ENCODE results near the gene MYL7. TPM values are rescaled to one million over a fixed set of nuclear protein-coding genes. Genes with fewer than 3 reads are reported as not detected.

The MYL7 gene
- total and polyA plus RNA-seq, 3 experiments from 2014 or later, result not detected

DNA sequence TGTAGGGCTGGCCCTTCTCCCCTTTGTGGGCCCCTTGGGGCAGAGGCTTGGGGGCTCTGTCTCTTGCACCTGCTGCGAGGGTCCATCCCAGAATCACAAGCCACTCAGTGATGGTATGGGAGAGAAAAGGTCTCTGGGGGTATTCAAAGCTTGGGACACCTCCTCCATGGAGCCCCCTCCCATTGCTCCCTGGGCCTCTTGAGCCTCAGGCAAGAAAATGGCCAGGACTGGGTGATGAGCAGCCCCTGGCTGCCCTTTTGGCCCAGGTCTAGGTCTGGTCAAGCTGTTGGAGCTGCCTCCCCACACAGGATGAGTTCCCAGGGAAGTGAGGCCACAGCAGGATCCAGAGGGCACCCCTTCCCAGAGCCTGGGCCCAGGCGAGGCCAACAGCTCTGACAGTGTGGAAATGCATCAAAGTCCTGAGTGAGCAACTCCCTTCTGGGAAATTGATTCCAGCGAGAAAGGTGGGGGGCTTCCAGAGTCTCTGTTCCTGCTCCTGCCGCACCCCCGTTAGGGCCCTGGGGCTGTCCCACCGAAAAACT, 3.4 kb upstream of the MYL7 start:
- no peaks in the 10 kb centered on the region for H3K36me3 Mint-ChIP-seq
- H3K36me3 ChIP-seq (ENCODE audit: insufficient read depth, low read length), result no peaks in the 10 kb centered on the region
- H3K9me3 ChIP-seq (ENCODE audit: low read length), result no peaks in the 10 kb centered on the region
- peaks cover 4 to 11% of the 10 kb centered on the region in 2 donors for H3K27me3 Mint-ChIP-seq
- H3K4me3 Mint-ChIP-seq, result peak overlapping the region in 1 of 7 donors; percentile 68
- H3K4me1 ChIP-seq (ENCODE audit: insufficient read depth, low read length), result peaks cover 7% of the 10 kb centered on the region
- no peaks in the 10 kb centered on the region for H3K27me3 ChIP-seq (ENCODE audit: insufficient read depth, low read length, poor library complexity, severe bottlenecking)
- peaks cover 6 to 17% (median 6%) of the 10 kb centered on the region in 3 donors for H3K4me1 Mint-ChIP-seq
- CTCF ChIA-PET, result no interaction called here
- DNase-seq, result no peak
- H3K4me3 ChIP-seq (ENCODE audit: low read length), result no peak overlapping the region
- POLR2A ChIA-PET, result no interaction called here
- H3K27ac Mint-ChIP-seq, result no peak overlapping the region
- H3K9me3 Mint-ChIP-seq, result no peaks in the 10 kb centered on the region
- no peak overlapping the region for H3K27ac ChIP-seq (ENCODE audit: low read depth, low read length)

DNA sequence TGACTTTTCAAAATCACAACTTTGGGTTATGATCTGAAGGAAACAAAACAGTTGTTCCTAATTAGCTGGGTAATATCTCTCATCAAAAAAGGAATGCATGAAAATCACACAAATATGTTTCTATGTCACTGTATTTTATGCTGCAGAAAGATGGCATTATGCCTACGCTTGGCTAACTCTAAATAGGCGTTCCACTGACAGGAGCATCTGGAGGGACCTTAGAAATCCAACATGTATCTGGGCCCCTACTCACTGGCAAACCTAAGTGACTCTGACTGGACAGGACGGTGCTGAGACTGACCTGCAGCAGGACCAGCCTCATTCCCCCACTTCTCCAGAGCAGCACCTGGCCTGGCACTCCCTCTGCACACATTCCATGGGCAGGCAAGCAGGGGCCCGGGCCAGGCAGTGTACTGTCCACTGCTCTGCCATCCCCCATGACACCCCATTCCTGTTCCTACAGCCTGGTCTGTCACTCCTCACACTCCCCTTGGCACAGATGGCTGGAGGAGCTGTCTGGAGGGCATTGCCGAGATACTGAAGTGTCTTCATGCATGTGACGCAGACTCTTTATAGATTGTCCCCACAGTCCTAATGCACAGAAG, 2.6 kb upstream of the MYL7 start:
- POLR2A ChIA-PET, result interaction anchor here (0.7 kb wide), 1 partner anchor 8 kb away, joined by 3 read pairs; no protein-coding TSS in a partner anchor
- Mint-ChIP-seq H3K27ac (peak overlapping the region in 1 of 8 donors; percentile 18), H3K36me3 (no peaks in the 10 kb centered on the region), H3K27me3 (peaks cover 4 to 11% of the 10 kb centered on the region in 2 donors), H3K4me3 (peak overlapping the region in 1 of 7 donors; percentile 68), H3K4me1 (peaks cover 6 to 17% (median 6%) of the 10 kb centered on the region in 3 donors), H3K9me3 (no peaks in the 10 kb centered on the region)
- H3K4me3 ChIP-seq (ENCODE audit: low read length), result no peak overlapping the region
- CTCF ChIA-PET, result no interaction called here
- peaks cover 7% of the 10 kb centered on the region for H3K4me1 ChIP-seq (ENCODE audit: insufficient read depth, low read length)
- H3K9me3 ChIP-seq (ENCODE audit: low read length), result no peaks in the 10 kb centered on the region
- no peak for DNase-seq
- H3K27me3 ChIP-seq (ENCODE audit: insufficient read depth, low read length, poor library complexity, severe bottlenecking), result no peaks in the 10 kb centered on the region
- no peaks in the 10 kb centered on the region for H3K36me3 ChIP-seq (ENCODE audit: insufficient read depth, low read length)
- H3K27ac ChIP-seq (ENCODE audit: low read depth, low read length), result no peak overlapping the region

DNA sequence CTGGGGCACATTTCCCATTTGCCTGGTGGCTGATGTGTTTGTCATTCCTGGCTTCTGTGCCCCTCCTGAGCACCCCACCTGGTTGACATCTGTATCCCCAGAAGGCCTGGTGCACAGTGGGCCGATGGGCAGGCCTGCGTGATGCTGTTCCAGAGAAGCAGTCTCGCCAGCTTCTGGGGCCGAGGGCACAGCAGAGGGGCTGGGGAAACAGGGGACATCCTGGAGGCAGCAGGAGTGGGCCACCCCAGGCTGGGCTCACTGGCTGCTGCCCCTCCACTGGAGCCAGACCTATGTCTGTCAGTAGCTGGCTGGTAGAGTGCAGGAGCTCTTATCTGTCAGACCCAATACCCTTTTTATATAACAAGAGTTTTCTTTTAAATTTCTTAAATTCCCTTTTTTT, 896 bp upstream of the MYL7 start:
- Histone ChIP-seq H3K27ac (ENCODE audit: low read depth, low read length) (no peak overlapping the region), H3K4me3 (ENCODE audit: low read length) (no peak overlapping the region), H3K4me1 (ENCODE audit: insufficient read depth, low read length) (peaks cover 7% of the 10 kb centered on the region), H3K9me3 (ENCODE audit: low read length) (no peaks in the 10 kb centered on the region), H3K36me3 (ENCODE audit: insufficient read depth, low read length) (no peaks in the 10 kb centered on the region), H3K27me3 (ENCODE audit: insufficient read depth, low read length, poor library complexity, severe bottlenecking) (no peaks in the 10 kb centered on the region)
- Mint-ChIP-seq H3K27me3 (peaks cover 4 to 11% of the 10 kb centered on the region in 2 donors), H3K4me3 (no peak overlapping the region), H3K27ac (no peak overlapping the region), H3K36me3 (no peaks in the 10 kb centered on the region), H3K4me1 (peaks cover 6 to 17% (median 6%) of the 10 kb centered on the region in 3 donors), H3K9me3 (no peaks in the 10 kb centered on the region)
- ChIA-PET POLR2A (no interaction called here), CTCF (interaction anchor here (1.2 kb wide), 1 partner anchor 12 kb away, joined by 3 read pairs; no protein-coding TSS in a partner anchor)
- peak in 1 of 5 donors; percentile 26 for DNase-seq

DNA sequence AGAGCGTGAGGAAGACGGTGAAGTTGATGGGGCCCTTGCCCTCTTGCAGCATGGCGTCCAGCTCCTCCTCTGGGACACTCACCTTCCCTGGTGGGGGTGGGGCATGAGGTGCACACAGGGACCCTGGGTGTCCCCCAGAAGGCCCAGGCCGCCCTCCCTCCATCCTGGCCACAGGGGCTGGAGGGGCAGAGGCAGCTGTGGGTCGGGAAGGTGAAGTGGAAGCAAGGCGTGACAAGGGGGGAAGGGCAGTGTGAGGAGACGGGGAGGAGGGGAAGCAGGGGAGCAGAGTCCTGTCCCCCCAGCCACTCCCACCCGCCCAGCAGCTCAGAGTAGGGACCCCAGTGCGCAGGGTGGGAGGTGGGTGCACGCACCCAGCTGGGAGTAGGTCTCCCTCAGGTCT, 791 bp downstream of the MYL7 start:
- H3K9me3 ChIP-seq (ENCODE audit: low read length), result no peaks in the 10 kb centered on the region
- no peak overlapping the region for H3K27ac ChIP-seq (ENCODE audit: low read depth, low read length)
- Mint-ChIP-seq H3K27me3 (peaks cover 6 to 10% of the 10 kb centered on the region in 2 donors), H3K36me3 (no peaks in the 10 kb centered on the region), H3K27ac (no peak overlapping the region), H3K4me1 (peaks cover under 1 to 5% (median 4%) of the 10 kb centered on the region in 3 donors), H3K9me3 (no peaks in the 10 kb centered on the region), H3K4me3 (no peak overlapping the region)
- no peaks in the 10 kb centered on the region for H3K4me1 ChIP-seq (ENCODE audit: insufficient read depth, low read length)
- ChIA-PET POLR2A (no interaction called here), CTCF (no interaction called here)
- no peaks in the 10 kb centered on the region for H3K27me3 ChIP-seq (ENCODE audit: insufficient read depth, low read length, poor library complexity, severe bottlenecking)
- no peak overlapping the region for H3K4me3 ChIP-seq (ENCODE audit: low read length)
- peak in 1 of 5 donors; percentile 33 for DNase-seq
- no peaks in the 10 kb centered on the region for H3K36me3 ChIP-seq (ENCODE audit: insufficient read depth, low read length)

DNA sequence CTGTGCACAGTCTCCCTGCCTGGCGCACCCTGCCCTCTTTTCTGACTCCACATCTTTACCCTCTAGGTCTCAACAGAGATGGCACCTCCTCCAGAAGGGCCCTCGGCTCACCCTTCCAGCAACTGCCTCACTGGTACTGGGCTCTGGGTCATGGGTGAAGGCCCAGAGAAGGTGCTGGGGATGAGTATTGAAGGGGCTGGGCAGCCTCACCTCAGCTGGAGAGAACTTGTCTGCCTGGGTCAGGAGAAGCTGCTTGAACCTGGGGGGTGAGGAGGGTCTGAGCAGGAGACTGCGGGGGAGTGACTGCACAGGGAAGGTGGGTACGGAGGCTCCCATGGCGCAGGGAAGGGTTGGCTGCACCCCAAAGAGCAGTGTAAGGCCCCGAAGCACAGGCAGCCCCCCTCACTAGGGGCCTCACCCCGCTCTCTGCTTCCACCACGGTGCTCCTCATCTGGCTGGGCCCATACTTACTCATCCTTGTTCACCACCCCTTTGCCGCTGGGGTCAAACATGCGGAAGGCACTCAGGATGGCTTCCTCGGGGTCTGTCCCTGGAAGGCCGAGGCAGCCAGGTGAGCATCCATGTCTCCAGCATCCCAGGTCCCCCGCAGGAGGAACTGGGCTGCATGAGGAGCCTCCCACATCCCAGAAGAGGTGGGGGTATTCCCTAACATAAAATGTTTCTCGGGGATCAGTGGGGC, 1.7 kb downstream of the MYL7 start:
- H3K9me3 ChIP-seq (ENCODE audit: low read length), result no peaks in the 10 kb centered on the region
- CTCF ChIA-PET, result no interaction called here
- peak in 1 of 5 donors; percentile 23 for DNase-seq
- H3K9me3 Mint-ChIP-seq, result no peaks in the 10 kb centered on the region
- no peaks in the 10 kb centered on the region for H3K27me3 ChIP-seq (ENCODE audit: insufficient read depth, low read length, poor library complexity, severe bottlenecking)
- no peak overlapping the region for H3K4me3 Mint-ChIP-seq
- H3K36me3 Mint-ChIP-seq, result no peaks in the 10 kb centered on the region
- peaks cover 6 to 7% of the 10 kb centered on the region in 2 donors for H3K27me3 Mint-ChIP-seq
- no peaks in the 10 kb centered on the region for H3K36me3 ChIP-seq (ENCODE audit: insufficient read depth, low read length)
- no peak overlapping the region for H3K27ac Mint-ChIP-seq
- no peaks in the 10 kb centered on the region for H3K4me1 ChIP-seq (ENCODE audit: insufficient read depth, low read length)
- no peak overlapping the region for H3K27ac ChIP-seq (ENCODE audit: low read depth, low read length)
- no peak overlapping the region for H3K4me3 ChIP-seq (ENCODE audit: low read length)
- no peaks in the 10 kb centered on the region for H3K4me1 Mint-ChIP-seq
- POLR2A ChIA-PET, result no interaction called here

DNA sequence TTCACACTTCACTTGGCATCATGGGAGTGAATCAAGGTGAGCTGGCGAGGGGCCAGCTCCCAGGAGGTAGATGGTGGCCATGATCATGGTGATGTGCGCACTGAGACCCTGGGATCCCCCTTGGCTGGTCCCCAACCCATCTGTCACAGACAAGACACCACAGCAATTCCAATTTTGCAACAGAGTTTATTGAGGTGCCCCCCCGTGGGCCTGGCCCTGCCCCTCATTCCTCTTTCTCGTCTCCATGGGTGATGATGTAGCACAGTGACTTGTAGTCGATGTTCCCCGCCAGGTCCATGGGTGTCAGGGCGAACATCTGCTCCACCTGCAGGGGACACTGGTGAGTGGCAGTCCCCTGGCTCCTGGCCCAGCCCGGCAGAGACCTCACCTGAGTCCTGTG, 2.4 kb downstream of the MYL7 start:
- no peak overlapping the region for H3K27ac ChIP-seq (ENCODE audit: low read depth, low read length)
- no peak overlapping the region for H3K27ac Mint-ChIP-seq
- CTCF ChIA-PET, result no interaction called here
- H3K9me3 ChIP-seq (ENCODE audit: low read length), result no peaks in the 10 kb centered on the region
- H3K9me3 Mint-ChIP-seq, result no peaks in the 10 kb centered on the region
- no peaks in the 10 kb centered on the region for H3K4me1 Mint-ChIP-seq
- POLR2A ChIA-PET, result no interaction called here
- peaks cover 6 to 7% of the 10 kb centered on the region in 2 donors for H3K27me3 Mint-ChIP-seq
- H3K36me3 Mint-ChIP-seq, result no peaks in the 10 kb centered on the region
- H3K36me3 ChIP-seq (ENCODE audit: insufficient read depth, low read length), result no peaks in the 10 kb centered on the region
- H3K4me3 Mint-ChIP-seq, result no peak overlapping the region
- no peak for DNase-seq
- H3K4me3 ChIP-seq (ENCODE audit: low read length), result no peak overlapping the region
- no peaks in the 10 kb centered on the region for H3K27me3 ChIP-seq (ENCODE audit: insufficient read depth, low read length, poor library complexity, severe bottlenecking)
- H3K4me1 ChIP-seq (ENCODE audit: insufficient read depth, low read length), result no peaks in the 10 kb centered on the region

DNA sequence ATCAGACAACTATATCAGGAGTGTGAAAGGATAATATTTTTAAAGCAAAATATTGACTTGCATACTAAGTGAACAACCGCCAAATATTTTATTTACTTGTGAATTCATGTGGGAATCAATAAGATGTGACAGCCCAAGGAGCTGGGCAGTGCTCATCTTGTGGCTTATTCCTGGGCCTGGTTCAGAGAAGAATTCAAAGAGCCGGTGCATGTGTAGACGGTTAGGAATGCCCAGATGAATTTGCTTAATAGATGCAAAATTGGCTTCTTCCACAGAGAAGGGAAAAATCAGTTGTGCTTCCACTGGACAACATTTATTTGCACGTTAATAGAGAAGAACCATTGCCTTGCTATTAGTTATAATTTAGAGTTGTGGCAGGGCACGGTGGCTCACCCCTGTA, 4.4 kb downstream of the MYL7 start:
- no peak overlapping the region for H3K4me3 Mint-ChIP-seq
- Histone ChIP-seq H3K4me3 (ENCODE audit: low read length) (no peak overlapping the region), H3K4me1 (ENCODE audit: insufficient read depth, low read length) (no peaks in the 10 kb centered on the region), H3K27ac (ENCODE audit: low read depth, low read length) (no peak overlapping the region), H3K36me3 (ENCODE audit: insufficient read depth, low read length) (no peaks in the 10 kb centered on the region), H3K27me3 (ENCODE audit: insufficient read depth, low read length, poor library complexity, severe bottlenecking) (no peaks in the 10 kb centered on the region), H3K9me3 (ENCODE audit: low read length) (no peaks in the 10 kb centered on the region)
- H3K9me3 Mint-ChIP-seq, result no peaks in the 10 kb centered on the region
- no peaks in the 10 kb centered on the region for H3K36me3 Mint-ChIP-seq
- ChIA-PET POLR2A (no interaction called here), CTCF (no interaction called here)
- no peaks in the 10 kb centered on the region for H3K4me1 Mint-ChIP-seq
- H3K27me3 Mint-ChIP-seq, result peaks cover 6 to 7% of the 10 kb centered on the region in 2 donors
- DNase-seq, result no peak
- no peak overlapping the region for H3K27ac Mint-ChIP-seq

DNA sequence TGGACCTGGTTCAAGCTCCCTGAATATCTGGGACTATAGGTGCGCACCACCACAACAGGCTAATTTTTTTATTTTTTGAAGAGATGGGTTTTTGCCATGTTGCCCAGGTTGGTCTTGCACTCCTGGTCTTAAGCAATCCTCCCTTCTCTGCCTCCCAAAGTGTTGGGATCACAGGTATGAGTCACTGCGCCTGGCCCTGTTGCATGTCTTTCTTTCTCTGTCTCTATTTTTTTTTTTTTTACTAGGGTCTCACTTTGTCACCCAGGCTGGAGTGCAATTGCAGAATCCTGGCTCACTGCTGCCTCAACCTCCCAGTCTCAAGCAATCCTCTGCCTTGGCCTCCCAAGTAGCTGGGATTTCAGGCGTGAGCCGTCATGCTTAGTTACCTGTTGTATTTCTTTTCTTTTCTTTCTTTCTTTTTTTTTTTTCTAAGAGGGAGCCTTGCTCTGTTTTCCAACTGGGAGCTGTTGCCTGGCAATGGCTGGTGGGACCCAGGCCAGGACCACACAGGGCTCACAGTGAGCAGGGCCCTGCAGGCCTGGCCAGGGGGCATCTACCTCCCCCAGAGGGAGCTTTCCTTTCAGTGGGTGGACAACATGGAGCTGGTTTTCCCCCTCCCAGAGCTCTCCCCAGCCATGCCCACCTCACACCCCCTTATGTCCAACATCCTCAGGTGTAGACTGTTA, 6.0 kb downstream of the MYL7 start:
- no peaks in the 10 kb centered on the region for H3K36me3 Mint-ChIP-seq
- Histone ChIP-seq H3K27ac (ENCODE audit: low read depth, low read length) (no peak overlapping the region), H3K4me3 (ENCODE audit: low read length) (no peak overlapping the region), H3K27me3 (ENCODE audit: insufficient read depth, low read length, poor library complexity, severe bottlenecking) (no peaks in the 10 kb centered on the region), H3K4me1 (ENCODE audit: insufficient read depth, low read length) (no peaks in the 10 kb centered on the region), H3K36me3 (ENCODE audit: insufficient read depth, low read length) (no peaks in the 10 kb centered on the region), H3K9me3 (ENCODE audit: low read length) (no peaks in the 10 kb centered on the region)
- ChIA-PET CTCF (no interaction called here), POLR2A (interaction anchor here (0.8 kb wide), 1 partner anchor 8 kb away, joined by 3 read pairs; no protein-coding TSS in a partner anchor)
- H3K27ac Mint-ChIP-seq, result peak overlapping the region in 1 of 8 donors; percentile 88
- DNase-seq, result no peak
- peaks cover 5 to 6% of the 10 kb centered on the region in 2 donors for H3K27me3 Mint-ChIP-seq
- no peaks in the 10 kb centered on the region for H3K9me3 Mint-ChIP-seq
- H3K4me3 Mint-ChIP-seq, result no peak overlapping the region
- H3K4me1 Mint-ChIP-seq, result no peaks in the 10 kb centered on the region

Data from CD8-positive, alpha-beta memory T cell (primary cell).